ENCODE data around the gene GLP2R.
A peak's percentile ranks its signal among the peaks of the same experiment; 100 is the strongest.

The GLP2R gene

DNA sequence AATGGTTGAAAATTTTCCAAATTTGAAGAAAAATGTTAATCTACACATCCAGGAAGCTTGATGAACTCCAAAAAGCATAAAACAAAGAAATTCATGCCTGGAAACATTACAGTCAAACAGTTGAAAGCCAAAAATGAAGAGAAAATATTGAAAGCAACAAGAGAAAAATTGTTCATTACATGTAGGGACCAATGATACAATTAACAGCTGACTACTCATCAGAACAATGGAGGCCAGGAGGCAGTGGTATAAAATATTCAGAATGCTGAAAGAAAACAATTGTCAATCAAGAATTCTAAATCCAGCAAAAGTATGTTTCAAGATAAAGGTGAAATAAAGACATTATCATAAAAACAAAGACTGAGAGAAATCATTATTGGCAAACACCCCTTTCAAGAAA, 57.7 kb downstream of the GLP2R start:
- POLR2A ChIA-PET, result no interaction called here
- H3K36me3 ChIP-seq (ENCODE audit: control insufficient read depth in 2 of 2, insufficient read depth in 1 of 2, low read length in 2 of 2), result no peaks in the 10 kb centered on the region
- CTCF ChIA-PET, result interaction anchor here (0.7 to 1.2 kb wide), 6 partner anchors 9 to 441 kb away, joined by 3 to 5 read pairs (median 4); no protein-coding TSS in a partner anchor
- H3K4me1 ChIP-seq (ENCODE audit: control insufficient read depth, insufficient read depth, low read length), result no peaks in the 10 kb centered on the region
- no peak overlapping the region for H3K4me3 ChIP-seq (ENCODE audit: low read depth, low read length)
- no peak overlapping the region for H3K27ac ChIP-seq (ENCODE audit: extremely low read depth, low read depth, low read length)
- H3K9me3 ChIP-seq (ENCODE audit: control insufficient read depth, insufficient read depth, low read depth, low read length), result no peaks in the 10 kb centered on the region
- peak; percentile 94 for TF ChIP-seq SETDB1 (IDR thresholded peaks at IDR 0.05; ENCODE audit: insufficient read length, low read length)
- TF ChIP-seq, protein P1, sequence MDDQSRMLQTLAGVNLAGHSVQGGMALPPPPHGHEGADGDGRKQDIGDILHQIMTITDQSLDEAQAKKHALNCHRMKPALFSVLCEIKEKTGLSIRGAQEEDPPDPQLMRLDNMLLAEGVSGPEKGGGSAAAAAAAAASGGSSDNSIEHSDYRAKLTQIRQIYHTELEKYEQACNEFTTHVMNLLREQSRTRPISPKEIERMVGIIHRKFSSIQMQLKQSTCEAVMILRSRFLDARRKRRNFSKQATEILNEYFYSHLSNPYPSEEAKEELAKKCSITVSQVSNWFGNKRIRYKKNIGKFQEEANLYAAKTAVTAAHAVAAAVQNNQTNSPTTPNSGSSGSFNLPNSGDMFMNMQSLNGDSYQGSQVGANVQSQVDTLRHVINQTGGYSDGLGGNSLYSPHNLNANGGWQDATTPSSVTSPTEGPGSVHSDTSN (CRISPR knock-in tag; IDR thresholded peaks at IDR 0.05), result no peak
- no peak for TF ChIP-seq ZNF24 (tag by site-specific recombination; IDR thresholded peaks at IDR 0.05)
- peak; percentile 95 for TF ChIP-seq TRIM28 (IDR thresholded peaks at IDR 0.05; ENCODE audit: borderline replicate concordance, low read length)
- TF ChIP-seq, protein P2, sequence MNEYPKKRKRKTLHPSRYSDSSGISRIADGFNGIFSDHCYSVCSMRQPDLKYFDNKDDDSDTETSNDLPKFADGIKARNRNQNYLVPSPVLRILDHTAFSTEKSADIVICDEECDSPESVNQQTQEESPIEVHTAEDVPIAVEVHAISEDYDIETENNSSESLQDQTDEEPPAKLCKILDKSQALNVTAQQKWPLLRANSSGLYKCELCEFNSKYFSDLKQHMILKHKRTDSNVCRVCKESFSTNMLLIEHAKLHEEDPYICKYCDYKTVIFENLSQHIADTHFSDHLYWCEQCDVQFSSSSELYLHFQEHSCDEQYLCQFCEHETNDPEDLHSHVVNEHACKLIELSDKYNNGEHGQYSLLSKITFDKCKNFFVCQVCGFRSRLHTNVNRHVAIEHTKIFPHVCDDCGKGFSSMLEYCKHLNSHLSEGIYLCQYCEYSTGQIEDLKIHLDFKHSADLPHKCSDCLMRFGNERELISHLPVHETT (tag by site-specific recombination; IDR thresholded peaks at IDR 0.05), result no peak

DNA sequence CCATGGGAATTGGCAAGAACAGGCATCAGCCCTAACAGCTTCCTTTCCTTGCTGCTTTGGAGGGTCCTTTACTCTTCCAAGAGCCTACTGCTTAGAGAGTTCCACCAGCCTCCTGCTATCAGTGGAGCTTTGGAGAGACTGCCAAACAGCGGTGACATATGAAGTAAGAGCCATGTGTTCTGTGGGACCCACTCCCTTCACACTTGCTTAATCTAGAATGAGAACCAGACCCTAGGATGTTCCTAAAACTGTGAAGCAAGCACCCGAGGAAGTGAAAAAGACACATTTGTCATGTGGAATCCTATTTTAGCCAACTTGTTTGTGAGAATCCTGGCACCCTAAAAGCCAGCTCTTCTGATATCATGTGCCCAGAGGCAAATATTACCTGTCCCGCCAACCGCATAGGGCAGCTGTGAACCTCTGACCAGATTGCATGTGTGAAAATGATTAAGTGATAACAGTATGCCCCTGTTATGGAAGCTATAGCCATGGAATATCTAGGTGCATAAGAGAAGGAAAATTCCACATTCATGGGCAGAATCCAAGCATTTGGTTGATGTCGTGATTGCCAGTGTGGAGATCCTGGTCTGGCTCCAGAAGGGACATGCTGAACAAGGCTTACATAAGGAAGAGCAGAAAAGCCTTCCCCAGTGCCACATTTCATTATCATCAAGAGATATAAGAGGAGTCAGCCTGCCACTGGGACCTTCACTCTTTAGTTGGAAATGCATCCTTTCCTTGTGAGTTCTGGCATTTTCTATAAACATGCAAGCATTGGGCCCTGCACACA, 60.6 kb downstream of the GLP2R start:
- ChIA-PET CTCF (interaction anchor here (0.6 to 0.7 kb wide), 3 partner anchors 19 to 1476 kb away, joined by 3 read pairs; no protein-coding TSS in a partner anchor), POLR2A (no interaction called here)
- H3K36me3 ChIP-seq (ENCODE audit: control insufficient read depth in 2 of 2, insufficient read depth in 1 of 2, low read length in 2 of 2), result no peaks in the 10 kb centered on the region
- no peaks in the 10 kb centered on the region for H3K9me3 ChIP-seq (ENCODE audit: control insufficient read depth, insufficient read depth, low read depth, low read length)
- H3K27ac ChIP-seq (ENCODE audit: extremely low read depth, low read depth, low read length), result no peak overlapping the region
- TF ChIP-seq ZNF521 (tag by site-specific recombination; IDR thresholded peaks at IDR 0.05), result no peak
- TF ChIP-seq RBAK (tag by site-specific recombination; IDR thresholded peaks at IDR 0.05), result no peak
- TF ChIP-seq, protein P3, sequence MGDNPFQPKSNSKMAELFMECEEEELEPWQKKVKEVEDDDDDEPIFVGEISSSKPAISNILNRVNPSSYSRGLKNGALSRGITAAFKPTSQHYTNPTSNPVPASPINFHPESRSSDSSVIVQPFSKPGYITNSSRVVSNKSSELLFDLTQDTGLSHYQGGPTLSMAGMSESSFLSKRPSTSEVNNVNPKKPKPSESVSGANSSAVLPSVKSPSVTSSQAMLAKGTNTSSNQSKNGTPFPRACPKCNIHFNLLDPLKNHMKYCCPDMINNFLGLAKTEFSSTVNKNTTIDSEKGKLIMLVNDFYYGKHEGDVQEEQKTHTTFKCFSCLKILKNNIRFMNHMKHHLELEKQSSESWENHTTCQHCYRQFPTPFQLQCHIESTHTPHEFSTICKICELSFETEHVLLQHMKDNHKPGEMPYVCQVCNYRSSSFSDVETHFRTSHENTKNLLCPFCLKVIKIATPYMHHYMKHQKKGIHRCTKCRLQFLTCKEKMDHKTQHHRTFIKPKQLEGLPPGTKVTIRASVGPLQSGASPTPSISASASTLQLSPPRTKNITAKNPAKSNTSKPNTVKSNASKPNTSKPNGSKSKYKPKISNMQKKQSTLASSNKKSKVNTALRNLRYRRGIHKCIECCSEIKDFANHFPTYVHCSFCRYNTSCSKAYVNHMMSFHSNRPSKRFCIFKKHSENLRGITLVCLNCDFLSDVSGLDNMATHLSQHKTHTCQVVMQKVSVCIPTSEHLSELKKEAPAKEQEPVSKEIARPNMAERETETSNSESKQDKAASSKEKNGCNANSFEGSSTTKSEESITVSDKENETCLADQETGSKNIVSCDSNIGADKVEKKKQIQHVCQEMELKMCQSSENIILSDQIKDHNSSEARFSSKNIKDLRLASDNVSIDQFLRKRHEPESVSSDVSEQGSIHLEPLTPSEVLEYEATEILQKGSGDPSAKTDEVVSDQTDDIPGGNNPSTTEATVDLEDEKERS (tag by site-specific recombination; IDR thresholded peaks at IDR 0.05), result no peak
- no peak for TF ChIP-seq KLF16 (tag by site-specific recombination; IDR thresholded peaks at IDR 0.05)
- TF ChIP-seq ZNF596 (tag by site-specific recombination; IDR thresholded peaks at IDR 0.05), result no peak
- H3K4me1 ChIP-seq (ENCODE audit: control insufficient read depth, insufficient read depth, low read length), result no peaks in the 10 kb centered on the region
- no peak overlapping the region for H3K4me3 ChIP-seq (ENCODE audit: low read depth, low read length)

DNA sequence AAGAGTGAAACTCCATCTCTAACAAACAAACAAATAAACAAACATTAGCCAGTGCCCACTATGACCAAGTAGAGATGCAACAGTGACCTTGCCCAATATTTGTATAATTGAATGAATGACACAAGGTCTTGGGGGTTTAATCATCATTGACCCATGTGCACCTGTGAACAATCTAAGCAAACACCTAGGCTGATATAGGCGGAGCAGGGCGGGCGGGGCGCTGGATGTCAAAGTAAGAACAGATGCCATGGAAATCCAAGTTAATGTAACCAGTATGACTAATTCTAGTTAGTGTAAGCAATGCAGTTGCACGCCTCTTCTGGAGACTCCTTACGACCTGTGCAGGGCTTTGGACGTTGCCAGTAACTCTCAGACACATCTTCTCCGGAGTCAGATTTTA, 61.8 kb downstream of the GLP2R start:
- no peak overlapping the region for H3K27ac ChIP-seq (ENCODE audit: extremely low read depth, low read depth, low read length)
- no peaks in the 10 kb centered on the region for H3K4me1 ChIP-seq (ENCODE audit: control insufficient read depth, insufficient read depth, low read length)
- TF ChIP-seq ZNF19 (tag by site-specific recombination; IDR thresholded peaks at IDR 0.05; ENCODE audit: low read depth), result no peak
- H3K36me3 ChIP-seq (ENCODE audit: control insufficient read depth in 2 of 2, insufficient read depth in 1 of 2, low read length in 2 of 2), result no peaks in the 10 kb centered on the region
- H3K9me3 ChIP-seq (ENCODE audit: control insufficient read depth, insufficient read depth, low read depth, low read length), result no peaks in the 10 kb centered on the region
- ChIA-PET CTCF (interaction anchor here (0.6 to 1.8 kb wide), 2 partner anchors 84 to 161 kb away, joined by 7 to 8 read pairs; no protein-coding TSS in a partner anchor), POLR2A (no interaction called here)
- no peak overlapping the region for H3K4me3 ChIP-seq (ENCODE audit: low read depth, low read length)

DNA sequence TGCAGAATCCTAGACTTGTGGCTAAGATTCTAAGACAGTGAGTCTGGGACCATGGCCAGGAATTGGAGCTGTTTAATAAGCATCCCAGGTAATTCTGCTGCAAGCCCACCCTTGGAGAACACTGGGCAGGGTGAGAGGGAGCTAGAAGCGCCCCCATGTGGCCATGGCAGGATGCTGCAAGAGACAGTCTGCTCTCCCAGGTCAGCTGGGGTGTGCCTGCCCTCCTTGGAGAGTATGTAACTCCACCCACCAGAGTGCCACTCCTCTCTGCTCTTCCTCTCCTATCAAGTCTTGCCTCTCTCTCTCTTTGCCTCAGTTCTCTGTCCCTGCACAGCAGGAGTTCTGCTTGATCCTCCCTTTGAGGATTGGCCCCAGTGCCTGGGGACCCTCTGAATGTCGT, 64.4 kb downstream of the GLP2R start:
- Histone ChIP-seq H3K4me1 (ENCODE audit: control insufficient read depth, insufficient read depth, low read length) (no peaks in the 10 kb centered on the region), H3K27ac (ENCODE audit: extremely low read depth, low read depth, low read length) (no peak overlapping the region), H3K9me3 (ENCODE audit: control insufficient read depth, insufficient read depth, low read depth, low read length) (no peaks in the 10 kb centered on the region), H3K4me3 (ENCODE audit: low read depth, low read length) (no peak overlapping the region), H3K36me3 (ENCODE audit: control insufficient read depth in 2 of 2, insufficient read depth in 1 of 2, low read length in 2 of 2) (no peaks in the 10 kb centered on the region)
- ChIA-PET CTCF (interaction anchor here (0.5 to 3.6 kb wide), 41 partner anchors 10 to 594 kb away, joined by 3 to 56 read pairs (median 4); partner anchors contain the start of gene RCVRN), POLR2A (no interaction called here)
- TF ChIP-seq, protein P4, sequence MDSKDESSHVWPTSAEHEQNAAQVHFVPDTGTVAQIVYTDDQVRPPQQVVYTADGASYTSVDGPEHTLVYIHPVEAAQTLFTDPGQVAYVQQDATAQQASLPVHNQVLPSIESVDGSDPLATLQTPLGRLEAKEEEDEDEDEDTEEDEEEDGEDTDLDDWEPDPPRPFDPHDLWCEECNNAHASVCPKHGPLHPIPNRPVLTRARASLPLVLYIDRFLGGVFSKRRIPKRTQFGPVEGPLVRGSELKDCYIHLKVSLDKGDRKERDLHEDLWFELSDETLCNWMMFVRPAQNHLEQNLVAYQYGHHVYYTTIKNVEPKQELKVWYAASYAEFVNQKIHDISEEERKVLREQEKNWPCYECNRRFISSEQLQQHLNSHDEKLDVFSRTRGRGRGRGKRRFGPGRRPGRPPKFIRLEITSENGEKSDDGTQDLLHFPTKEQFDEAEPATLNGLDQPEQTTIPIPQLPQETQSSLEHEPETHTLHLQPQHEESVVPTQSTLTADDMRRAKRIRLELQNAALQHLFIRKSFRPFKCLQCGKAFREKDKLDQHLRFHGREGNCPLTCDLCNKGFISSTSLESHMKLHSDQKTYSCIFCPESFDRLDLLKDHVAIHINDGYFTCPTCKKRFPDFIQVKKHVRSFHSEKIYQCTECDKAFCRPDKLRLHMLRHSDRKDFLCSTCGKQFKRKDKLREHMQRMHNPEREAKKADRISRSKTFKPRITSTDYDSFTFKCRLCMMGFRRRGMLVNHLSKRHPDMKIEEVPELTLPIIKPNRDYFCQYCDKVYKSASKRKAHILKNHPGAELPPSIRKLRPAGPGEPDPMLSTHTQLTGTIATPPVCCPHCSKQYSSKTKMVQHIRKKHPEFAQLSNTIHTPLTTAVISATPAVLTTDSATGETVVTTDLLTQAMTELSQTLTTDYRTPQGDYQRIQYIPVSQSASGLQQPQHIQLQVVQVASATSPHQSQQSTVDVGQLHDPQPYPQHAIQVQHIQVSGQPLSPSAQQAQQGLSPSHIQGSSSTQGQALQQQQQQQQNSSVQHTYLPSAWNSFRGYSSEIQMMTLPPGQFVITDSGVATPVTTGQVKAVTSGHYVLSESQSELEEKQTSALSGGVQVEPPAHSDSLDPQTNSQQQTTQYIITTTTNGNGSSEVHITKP (tag by site-specific recombination; IDR thresholded peaks at IDR 0.05), result peak; percentile 95
- TF ChIP-seq ZBTB8A (tag by site-specific recombination; IDR thresholded peaks at IDR 0.05) (no peak), ZNF654 (tag by site-specific recombination; IDR thresholded peaks at IDR 0.05; ENCODE audit: low read depth) (peak; percentile 41), ZNF843 (tag by site-specific recombination; IDR thresholded peaks at IDR 0.05) (no peak), ZNF2 (tag by site-specific recombination; IDR thresholded peaks at IDR 0.05) (0 out of 2 replicates have a peak, but pooled peaks have one; percentile 34), ZNF302 (tag by site-specific recombination; IDR thresholded peaks at IDR 0.05; ENCODE audit: low read depth) (no peak)
